Measurements from ENCODE around the gene SCGB1C2.
"Not testable (repeated sequence)": the region's sequence is repeated elsewhere in the genome, so short reads cannot be mapped to it uniquely, and the experiment has no call there.

SCGB1C2 gene

DNA sequence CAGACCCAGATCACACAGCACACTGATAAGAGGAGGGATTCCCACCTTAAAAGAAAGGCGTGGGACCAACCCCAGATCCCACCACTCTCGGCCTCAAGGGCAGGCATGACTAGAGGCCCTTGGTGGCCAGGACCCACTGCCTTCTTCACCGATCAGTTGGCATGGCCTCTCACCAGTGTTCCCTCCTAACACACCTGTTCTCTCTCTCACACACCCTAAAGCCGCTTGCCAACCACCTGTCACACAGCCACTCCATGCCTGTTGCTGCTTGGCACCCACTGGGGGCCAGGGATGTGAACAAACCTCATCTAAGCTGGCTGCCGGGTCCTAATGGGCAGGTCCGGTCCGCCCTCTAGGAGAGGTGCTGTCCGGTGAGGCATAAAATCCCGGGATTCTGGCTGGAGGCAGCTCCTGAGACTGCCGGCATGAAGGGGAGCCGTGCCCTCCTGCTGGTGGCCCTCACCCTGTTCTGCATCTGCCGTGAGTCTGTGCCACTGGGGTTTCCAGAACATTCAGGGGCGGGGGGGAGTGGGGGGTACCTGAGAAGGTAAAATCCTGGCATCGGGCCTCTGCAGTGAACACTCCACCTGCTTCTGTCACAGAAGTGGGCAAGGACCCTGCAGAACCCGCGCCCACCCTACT, at the start of gene SCGB1C2:
Gene SCGB1C2 (plus strand): TSS at position 404 of the 642 bp plus-strand sequence. CDS start 22 bp downstream, at position 426.
- not testable (repeated sequence) for DNase-seq

DNA sequence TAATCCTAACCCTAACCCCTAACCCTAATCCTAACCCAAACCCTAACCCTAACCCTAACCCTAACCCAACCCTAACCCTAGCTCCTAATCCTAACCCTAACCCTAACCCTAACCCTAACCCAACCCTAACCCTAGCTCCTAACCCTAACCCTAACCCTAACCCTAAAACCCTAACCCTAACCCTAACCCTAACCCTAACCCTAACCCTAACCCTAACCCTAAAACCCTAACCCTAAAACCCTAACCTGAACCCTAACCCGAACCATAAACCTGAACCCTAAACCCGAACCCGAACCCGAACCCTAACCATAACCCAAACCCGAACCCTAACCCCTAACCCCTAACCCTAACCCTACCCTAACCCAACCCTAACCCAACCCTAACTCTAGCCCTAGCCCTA, 24.3 kb upstream of the SCGB1C2 start:
- DNase-seq, result not testable (repeated sequence)

GRCh38 chr17:118339-118917, 18.9 kb upstream of the SCGB1C2 start:
- not testable (repeated sequence) for DNase-seq

- DNase-seq, result not testable (repeated sequence)
Observed at GRCh38 chr17:133932-134331, 3.4 kb upstream of the SCGB1C2 start.

- not testable (repeated sequence) for DNase-seq
Observed at GRCh38 chr17:134332-134785, 3.0 kb upstream of the SCGB1C2 start.

DNA sequence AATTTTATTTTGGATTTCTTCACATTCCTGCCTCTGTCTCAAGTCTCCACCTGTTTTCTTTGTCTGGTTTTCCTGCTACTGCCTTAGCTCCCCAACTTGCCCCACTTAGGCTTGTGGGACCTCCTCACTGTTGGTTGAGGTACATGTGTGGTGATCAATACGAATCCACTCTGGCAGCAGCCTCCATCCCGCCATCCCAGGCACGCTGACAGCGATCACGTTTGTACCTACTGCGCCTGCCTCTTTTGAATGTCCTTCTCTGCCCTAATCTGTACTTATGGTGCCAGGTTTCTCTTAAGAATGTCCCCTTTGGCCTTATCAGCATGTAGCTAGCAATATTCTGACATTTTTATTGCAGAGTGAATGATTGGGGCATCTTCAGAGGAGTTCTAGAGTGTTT, 2.3 kb upstream of the SCGB1C2 start:
- DNase-seq, result not testable (repeated sequence)

DNA sequence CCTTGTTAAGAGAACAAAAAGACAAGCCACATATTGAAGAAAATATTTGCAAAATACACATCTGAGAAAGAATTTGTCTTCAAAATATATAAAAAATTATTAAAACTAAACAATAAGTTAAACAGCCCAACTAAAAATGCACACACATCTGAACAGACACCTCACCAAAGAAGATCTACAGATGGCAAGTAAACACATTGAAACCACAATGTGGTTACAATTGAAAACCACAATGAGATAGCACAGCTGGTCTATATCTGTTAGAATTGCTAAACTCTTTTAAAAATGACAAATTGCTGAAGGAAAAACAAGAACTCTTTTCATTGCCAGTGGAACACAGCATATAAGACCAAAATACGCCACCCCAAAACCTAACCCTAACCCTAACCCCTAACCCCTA, 1.5 kb upstream of the SCGB1C2 start:
- not testable (repeated sequence) for DNase-seq

DNA sequence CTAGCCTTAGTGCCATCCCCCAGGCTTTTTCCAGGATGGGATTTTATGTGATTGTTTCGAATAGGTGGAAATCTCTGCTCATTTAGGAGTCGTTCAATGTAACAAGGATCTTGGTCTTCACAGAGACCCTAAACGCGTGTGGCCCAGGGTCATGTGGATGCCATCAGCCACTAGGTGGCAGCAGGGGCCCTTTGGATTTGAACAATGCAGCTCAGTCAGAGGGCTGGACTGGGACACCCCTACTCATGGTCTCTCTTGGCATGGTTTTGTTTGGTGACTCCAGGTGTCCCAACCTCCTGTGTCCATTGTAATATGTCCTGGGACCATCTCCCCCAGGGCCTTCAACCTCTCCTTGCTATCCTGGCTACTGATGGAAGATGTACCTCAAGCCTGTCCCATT, 838 bp upstream of the SCGB1C2 start:
- not testable (repeated sequence) for DNase-seq

- not testable (repeated sequence) for DNase-seq
Observed at GRCh38 chr17:139401-140205, 2.2 kb downstream of the SCGB1C2 start.

- DNase-seq, result no peak
Observed at GRCh38 chr17:142102-142661, 4.8 kb downstream of the SCGB1C2 start.

GRCh38 chr17:142876-143784, 5.8 kb downstream of the SCGB1C2 start:
- DNase-seq, result no peak

DNA sequence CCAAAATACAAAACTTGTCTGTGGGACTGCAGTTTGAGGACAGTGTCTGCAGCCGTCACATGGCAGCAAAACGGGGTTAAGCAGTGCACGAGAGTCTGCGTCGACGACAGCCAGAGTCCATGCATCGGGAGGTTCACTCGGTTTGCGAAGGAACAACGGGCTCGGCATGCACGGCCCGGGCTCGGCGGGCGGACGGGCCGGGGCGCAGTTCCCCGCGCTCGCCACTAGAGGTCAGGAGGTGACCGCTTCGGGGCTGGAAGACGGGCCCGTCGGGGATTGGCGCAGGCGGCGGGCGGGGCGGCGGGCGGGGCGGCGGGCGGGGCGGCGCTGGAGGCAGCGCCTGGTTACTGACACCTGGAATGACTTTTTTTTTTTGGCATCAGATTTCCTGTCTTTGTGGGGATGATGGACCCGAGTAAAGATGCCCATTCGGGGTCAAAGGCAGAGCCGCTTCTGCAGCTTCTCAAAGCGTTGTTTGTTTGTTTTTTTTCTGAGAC, 6.5 kb downstream of the SCGB1C2 start:
- DNase-seq, result no peak

GRCh38 chr17:144936-145670, 7.7 kb downstream of the SCGB1C2 start:
- DNase-seq, result no peak

GRCh38 chr17:145671-146541, 8.5 kb downstream of the SCGB1C2 start:
- DNase-seq, result no peak

GRCh38 chr17:146546-146945, 9.2 kb downstream of the SCGB1C2 start:
- DNase-seq, result no peak

DNA sequence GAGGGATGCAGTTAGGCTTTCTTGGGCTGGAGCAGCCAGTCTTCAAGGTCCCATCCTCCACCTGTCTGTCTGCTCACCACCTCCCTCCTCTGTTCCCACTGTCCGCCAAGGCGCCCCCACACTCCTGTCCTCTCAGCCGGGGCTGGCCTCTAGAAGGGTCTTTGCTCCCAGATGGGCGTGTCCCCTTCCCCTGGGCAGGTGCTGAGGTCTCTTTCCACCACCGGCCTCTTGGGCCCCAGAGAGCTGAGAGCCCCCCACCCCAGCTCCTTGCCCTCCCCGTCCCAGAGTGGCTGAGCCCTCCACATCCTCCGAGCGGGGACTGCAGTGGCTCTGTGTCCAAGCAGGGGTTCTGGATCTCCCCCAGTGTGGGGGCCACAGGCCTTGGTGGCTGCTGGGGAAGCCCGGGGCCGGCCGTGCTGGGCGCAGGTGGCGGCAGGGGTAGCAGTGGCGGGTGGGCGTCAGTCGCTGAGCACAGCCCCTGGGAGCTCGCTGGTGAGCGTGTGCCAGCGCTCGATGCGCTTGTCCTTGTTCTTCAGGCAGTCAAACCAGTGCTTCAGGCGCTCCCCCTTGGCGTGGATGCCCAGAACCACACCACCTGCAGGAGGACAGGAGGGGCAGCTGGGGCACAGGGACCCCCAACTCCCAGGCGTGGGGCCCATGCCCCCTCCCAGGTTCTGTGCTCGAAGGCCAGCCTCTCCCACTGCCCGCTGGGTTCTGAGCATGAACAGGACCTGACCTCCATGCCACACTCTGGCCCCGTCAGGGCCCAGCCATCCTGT, 9.8 kb downstream of the SCGB1C2 start:
- DNase-seq, result no peak

DNA sequence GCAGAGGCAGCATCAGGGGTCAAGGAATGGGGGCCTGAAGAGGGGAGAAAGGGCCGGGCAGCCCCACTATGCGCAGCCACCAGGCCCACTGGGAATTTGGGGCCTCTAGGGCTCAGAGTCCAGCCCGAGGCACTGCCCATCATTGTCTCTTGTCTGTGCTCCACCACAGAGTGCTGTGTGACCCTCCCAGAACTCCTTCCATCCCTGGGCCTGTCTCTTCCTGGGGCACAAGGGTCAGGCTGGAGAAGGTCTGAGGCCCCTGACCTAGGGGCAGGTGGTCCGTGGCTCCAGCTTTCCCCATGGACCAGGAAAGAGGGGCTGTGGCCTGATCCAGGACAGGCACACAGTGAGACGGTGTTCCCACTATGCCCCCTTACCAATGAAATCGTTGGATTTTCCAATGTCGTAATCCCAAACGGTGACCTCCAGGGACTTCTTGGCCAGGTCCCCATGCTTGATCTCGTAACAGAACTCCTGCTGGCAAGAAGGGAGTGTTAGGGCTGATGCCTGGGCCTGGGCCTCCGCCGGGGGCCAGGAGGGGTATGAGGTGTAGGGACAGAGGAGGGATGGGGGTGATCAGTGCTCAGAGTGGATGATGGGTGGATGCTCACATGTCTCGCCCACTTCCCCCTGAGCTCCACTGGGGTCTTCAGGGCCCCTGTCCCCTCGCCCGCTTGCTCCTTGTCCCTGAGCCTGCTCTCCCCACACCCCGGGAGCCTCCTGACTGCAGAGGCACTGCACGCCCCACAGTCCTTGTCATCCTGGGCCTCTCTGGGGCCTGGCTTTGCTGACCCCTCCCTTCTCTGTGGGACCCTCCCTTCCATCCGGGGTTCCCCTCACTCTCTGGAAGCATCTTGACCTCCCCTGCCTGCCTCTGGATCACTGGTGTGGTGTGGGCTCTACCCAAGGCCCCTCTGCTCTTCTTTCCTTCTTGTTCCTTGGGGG, 10.7 kb downstream of the SCGB1C2 start:
- no peak for DNase-seq

GRCh38 chr17:148757-149156, 11.4 kb downstream of the SCGB1C2 start:
- no peak for DNase-seq
